OCI-LY7 (cell line): ENCODE data around the gene BSND. TPM values are rescaled to one million over a fixed set of nuclear protein-coding genes. Genes with fewer than 3 reads are reported as not detected.

Experiments used
- BruUV-seq: library from RNA; stranded (reverse); fragments of 400-500 nt; replicated peaks from 2 replicates; lab custom pipeline; 2021; lab: Mats Ljungman, UMichigan
- CTCF ChIA-PET: fragments of 300-600 bp; sonication (Branson Sonifier 250); formaldehyde crosslinking; loops from one replicate; lab custom pipeline; 2022; ENCODE audit warnings: antibody characterized with exemption; ENCODE audit not compliant: unreplicated experiment; lab: Charles Lee
- POLR2A ChIA-PET: fragments of 300-600 bp; sonication (Branson Sonifier 250); formaldehyde crosslinking; loops from one replicate; lab custom pipeline; 2022; ENCODE audit warnings: antibody characterized with exemption; lab: Charles Lee
- DNase-seq: peaks from one replicate; pipeline ENCODE4 v3.0.0-alpha.2; 2015; ENCODE audit warnings: low spot score
- H2AFZ ChIP-seq: fragments of 200-600 bp; sonication (generic), shearing (Covaris generic); 2 replicates; pipeline ENCODE4 v1.6.1; 2014; ENCODE audit warnings: mild to moderate bottlenecking, antibody characterized with exemption, low read length, moderate library complexity
- H3K27ac ChIP-seq: fragments of 200-600 bp; sonication (generic); 2 replicates; pipeline ENCODE4 v1.5.1; 2014; ENCODE audit warnings: mixed run types, low read depth, mild to moderate bottlenecking, moderate library complexity, low read length, inconsistent platforms; ENCODE audit not compliant: poor library complexity, severe bottlenecking
- H3K36me3 ChIP-seq: fragments of 200-600 bp; sonication (generic); 2 replicates; pipeline ENCODE4 v1.6.1; 2014; ENCODE audit warnings: mild to moderate bottlenecking, antibody characterized with exemption, low read length, moderate library complexity, mixed read lengths; ENCODE audit not compliant: insufficient read depth
- H3K4me1 ChIP-seq: fragments of 200-600 bp; sonication (generic); 2 replicates; pipeline ENCODE4 v1.5.1; 2014; ENCODE audit warnings: mild to moderate bottlenecking, low read length; ENCODE audit not compliant: insufficient read depth, poor library complexity, severe bottlenecking
- H3K4me2 ChIP-seq: fragments of 200-600 bp; sonication (generic); 2 replicates; pipeline ENCODE4 v1.6.1; 2014; ENCODE audit warnings: mild to moderate bottlenecking, low read length
- H3K4me3 ChIP-seq: fragments of 200-600 bp; sonication (generic); 2 replicates; pipeline ENCODE4 v1.5.1; 2014; ENCODE audit warnings: mild to moderate bottlenecking, low read depth, low read length; ENCODE audit not compliant: poor library complexity, severe bottlenecking
- H3K79me2 ChIP-seq: fragments of 200-600 bp; sonication (generic); 2 replicates; pipeline ENCODE4 v1.6.1; 2016; ENCODE audit warnings: low read depth, mild to moderate bottlenecking, low read length, moderate library complexity, mixed read lengths; ENCODE audit not compliant: insufficient read depth
- H3K9me2 ChIP-seq: fragments of 200-600 bp; sonication (generic); 2 replicates; pipeline ENCODE4 v1.6.1; 2016; ENCODE audit warnings: mild to moderate bottlenecking, low read length, mixed read lengths; ENCODE audit not compliant: insufficient read depth
- H3K9me3 ChIP-seq: fragments of 200-600 bp; sonication (generic); 2 replicates; pipeline ENCODE4 v1.6.1; 2014; ENCODE audit warnings: mild to moderate bottlenecking, mixed run types, low read length, mixed read lengths
- H4K20me1 ChIP-seq: fragments of 200-600 bp; sonication (generic); 2 replicates; pipeline ENCODE4 v1.6.1; 2014; ENCODE audit warnings: mild to moderate bottlenecking, antibody characterized with exemption, low read length, moderate library complexity, mixed read lengths; ENCODE audit not compliant: insufficient read depth
- CTCF ChIP-seq: fragments of 200-600 bp; sonication (generic); conservative IDR thresholded peaks from 2 replicates; pipeline ENCODE4 v1.5.1; 2014; ENCODE audit warnings: mild to moderate bottlenecking, antibody characterized with exemption, low read length, moderate library complexity, mixed read lengths
- EZH2phosphoT487 ChIP-seq: fragments of 200-600 bp; sonication (generic); IDR thresholded peaks from 2 replicates; pipeline ENCODE4 v1.6.1; 2018; ENCODE audit warnings: low read depth, borderline replicate concordance, mild to moderate bottlenecking, mixed run types, antibody characterized with exemption, low read length, moderate library complexity, mixed read lengths
- intact Hi-C: fragments of 100-400 bp; cut with micrococcal nuclease; formaldehyde crosslinking; loops from one replicate; pipeline ENCODE4 v1.10.0; 2022; ENCODE audit not compliant: unreplicated experiment
- total RNA-seq, 2 experiments: library from RNA; depleted of rRNA in 1 of 2; stranded (reverse); fragments of >200 nt in 1 of 2; shearing (Covaris generic) in 1 of 2; gene quantifications; 2 replicates each; pipeline ENCODE4 v1.2.3, GENCODE V29; 2014 to 2022

Gene BSND
- total RNA-seq, 2 experiments from 2014 or later: not detected

GRCh38 chr1:55033265-55033614 is 34.5 kb downstream of the BSND start:
- no peaks in the 10 kb centered on the region for H3K79me2 ChIP-seq
- TF ChIP-seq EZH2phosphoT487 (no peak), CTCF (no peak)
- no TSS peak for BruUV-seq
- H3K4me3 ChIP-seq: no peak overlapping the region
- no peaks in the 10 kb centered on the region for H4K20me1 ChIP-seq
- DNase-seq: no peak
- ChIA-PET POLR2A (no interaction called here), CTCF (no interaction called here)
- H2AFZ ChIP-seq: no peak overlapping the region
- H3K4me1 ChIP-seq: no peaks in the 10 kb centered on the region
- no peak overlapping the region for H3K4me2 ChIP-seq
- intact Hi-C loops: no loop called here
- H3K27ac ChIP-seq: no peak overlapping the region
- no peaks in the 10 kb centered on the region for H3K36me3 ChIP-seq
- H3K9me3 ChIP-seq: no peaks in the 10 kb centered on the region
- H3K9me2 ChIP-seq: no peaks in the 10 kb centered on the region

DNA sequence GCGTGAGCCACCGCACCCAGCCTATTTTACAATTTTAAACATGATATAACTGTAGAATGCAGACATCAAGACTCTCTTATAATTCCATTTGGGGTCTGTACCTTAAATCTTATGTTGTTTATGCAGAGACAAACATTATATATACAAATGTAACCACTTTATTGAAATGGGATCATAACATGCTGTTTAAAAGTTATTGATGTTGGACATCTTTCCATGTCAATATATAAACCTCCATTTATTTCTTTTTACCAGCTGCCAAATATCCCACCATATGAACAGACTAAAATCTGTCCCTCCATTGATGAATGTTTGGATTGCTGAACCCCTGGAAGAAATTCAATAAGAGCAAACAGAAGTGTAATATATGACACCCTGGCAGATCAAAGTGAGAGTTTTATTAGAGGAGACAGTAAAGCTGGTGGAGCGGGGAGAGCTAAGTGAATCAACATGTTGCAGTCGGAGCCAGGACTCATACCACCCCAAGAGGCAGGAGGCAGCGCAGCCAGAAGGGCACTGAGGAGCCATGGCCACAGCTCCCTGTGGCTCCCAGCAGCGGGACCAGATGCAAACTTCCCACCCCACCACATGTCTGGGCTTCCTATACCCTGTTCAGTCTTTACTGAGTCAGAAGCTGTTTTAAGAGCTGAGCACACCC is 35.9 kb downstream of the BSND start:
- no peak overlapping the region for H3K4me2 ChIP-seq
- ChIA-PET CTCF (no interaction called here), POLR2A (no interaction called here)
- intact Hi-C loops: no loop called here
- no peak overlapping the region for H3K4me3 ChIP-seq
- no peaks in the 10 kb centered on the region for H3K9me3 ChIP-seq
- no peaks in the 10 kb centered on the region for H4K20me1 ChIP-seq
- no peak overlapping the region for H2AFZ ChIP-seq
- DNase-seq: no peak
- H3K27ac ChIP-seq: no peak overlapping the region
- no peaks in the 10 kb centered on the region for H3K79me2 ChIP-seq
- H3K4me1 ChIP-seq: no peaks in the 10 kb centered on the region
- no TSS peak for BruUV-seq
- TF ChIP-seq EZH2phosphoT487 (no peak), CTCF (no peak)
- no peaks in the 10 kb centered on the region for H3K36me3 ChIP-seq
- H3K9me2 ChIP-seq: no peaks in the 10 kb centered on the region

DNA sequence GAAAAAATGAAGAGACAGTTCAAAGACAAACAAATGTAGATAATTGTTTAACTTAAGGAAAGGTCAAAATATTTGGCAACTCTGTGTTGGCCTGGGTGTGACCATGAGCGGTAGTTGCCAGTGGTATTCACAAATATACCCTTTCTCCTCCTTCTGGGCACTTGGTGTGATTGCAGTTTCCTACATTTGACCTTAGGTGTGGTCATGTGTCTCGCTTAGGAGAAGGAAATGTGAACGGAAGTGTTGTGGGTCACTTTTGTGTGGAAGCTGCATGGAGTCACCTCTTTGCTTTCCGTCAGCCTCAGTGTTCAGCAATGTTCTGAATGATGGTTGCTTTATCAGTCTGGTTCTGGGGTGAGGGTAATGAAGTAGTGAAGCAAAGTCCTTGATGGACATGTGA is 37.2 kb downstream of the BSND start:
- TF ChIP-seq EZH2phosphoT487 (no peak), CTCF (no peak)
- H3K27ac ChIP-seq: no peak overlapping the region
- ChIA-PET CTCF (no interaction called here), POLR2A (no interaction called here)
- H3K4me1 ChIP-seq: no peaks in the 10 kb centered on the region
- no peak for DNase-seq
- no peaks in the 10 kb centered on the region for H4K20me1 ChIP-seq
- H3K4me2 ChIP-seq: no peak overlapping the region
- no peak overlapping the region for H2AFZ ChIP-seq
- intact Hi-C loops: no loop called here
- no TSS peak for BruUV-seq
- no peaks in the 10 kb centered on the region for H3K9me3 ChIP-seq
- H3K4me3 ChIP-seq: no peak overlapping the region
- H3K36me3 ChIP-seq: no peaks in the 10 kb centered on the region
- H3K9me2 ChIP-seq: no peaks in the 10 kb centered on the region
- no peaks in the 10 kb centered on the region for H3K79me2 ChIP-seq
